Measurements from ENCODE around the gene CEP250.
A peak's percentile ranks its signal among the peaks of the same experiment; 100 is the strongest.

The CEP250 gene

DNA sequence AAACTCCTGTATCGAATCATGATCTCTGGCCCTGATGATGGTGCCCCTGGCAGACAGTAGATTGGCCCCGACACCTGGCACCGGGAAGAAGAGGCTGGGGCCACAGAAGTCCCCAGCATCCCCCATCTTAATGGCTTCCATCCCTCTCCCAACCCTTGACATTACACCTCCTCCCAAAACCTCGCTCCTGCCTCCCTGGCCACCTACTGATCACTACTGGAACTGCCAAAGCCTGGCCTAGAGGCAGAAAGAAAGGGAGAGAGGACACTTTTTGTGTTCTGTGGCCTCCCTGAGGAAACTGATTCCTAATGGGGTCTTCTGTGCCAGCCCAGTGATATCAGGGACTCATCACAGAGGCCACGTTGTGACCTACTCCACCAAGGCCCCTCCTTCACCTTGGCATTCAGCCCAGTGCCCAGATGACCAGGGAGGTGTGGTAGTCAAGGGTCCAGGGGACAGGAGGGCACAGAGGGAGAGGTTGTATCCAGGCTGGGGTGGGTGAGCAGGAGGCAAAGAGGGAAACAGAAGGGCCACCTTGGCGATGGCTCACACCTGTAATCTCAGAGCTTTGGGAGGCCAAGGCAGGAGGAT, 68.0 kb downstream of the CEP250 start:
- TF ChIP-seq ZNF561 (tag by site-specific recombination; IDR thresholded peaks at IDR 0.05; ENCODE audit: borderline replicate concordance) = no peak
- 0 out of 2 replicates have a peak, but pooled peaks have one; percentile 28 for TF ChIP-seq ZNF654 (tag by site-specific recombination; IDR thresholded peaks at IDR 0.05; ENCODE audit: low read depth)
- 0 out of 2 replicates have a peak, but pooled peaks have one; percentile 35 for TF ChIP-seq HOXC10 (CRISPR knock-in tag; IDR thresholded peaks at IDR 0.05)
- 0 out of 2 replicates have a peak, but pooled peaks have one; percentile 28 for TF ChIP-seq YY1 (tag by site-specific recombination; IDR thresholded peaks at IDR 0.05)
- no peak for TF ChIP-seq WT1 (tag by site-specific recombination; IDR thresholded peaks at IDR 0.05)
- TF ChIP-seq GLI2 (tag by site-specific recombination; IDR thresholded peaks at IDR 0.05; ENCODE audit: borderline replicate concordance, low read depth) = no peak
- H3K9me3 ChIP-seq (ENCODE audit: control insufficient read depth, insufficient read depth, low read depth, low read length) = no peaks in the 10 kb centered on the region
- CTCF ChIA-PET = interaction anchor here (0.7 to 0.9 kb wide), 2 partner anchors 11 to 27 kb away, joined by 3 read pairs; no protein-coding TSS in a partner anchor
- H3K4me1 ChIP-seq (ENCODE audit: control insufficient read depth, insufficient read depth, low read length) = no peaks in the 10 kb centered on the region
- H3K27ac ChIP-seq (ENCODE audit: extremely low read depth, low read depth, low read length) = no peak overlapping the region
- no peak overlapping the region for H3K4me3 ChIP-seq (ENCODE audit: low read depth, low read length)
- no peaks in the 10 kb centered on the region for H3K36me3 ChIP-seq (ENCODE audit: control insufficient read depth in 2 of 2, insufficient read depth in 1 of 2, low read length in 2 of 2)
- POLR2A ChIA-PET = no interaction called here

- Histone ChIP-seq H3K9me3 (ENCODE audit: control insufficient read depth, insufficient read depth, low read depth, low read length) (no peaks in the 10 kb centered on the region), H3K27ac (ENCODE audit: extremely low read depth, low read depth, low read length) (no peak overlapping the region), H3K36me3 (ENCODE audit: control insufficient read depth in 2 of 2, insufficient read depth in 1 of 2, low read length in 2 of 2) (no peaks in the 10 kb centered on the region), H3K4me3 (ENCODE audit: low read depth, low read length) (no peak overlapping the region), H3K4me1 (ENCODE audit: control insufficient read depth, insufficient read depth, low read length) (no peaks in the 10 kb centered on the region)
- TF ChIP-seq PRDM2 (tag by site-specific recombination; IDR thresholded peaks at IDR 0.05; ENCODE audit: borderline replicate concordance) (no peak), KLF16 (tag by site-specific recombination; IDR thresholded peaks at IDR 0.05) (no peak), HOXD13 (CRISPR knock-in tag; IDR thresholded peaks at IDR 0.05; ENCODE audit: borderline replicate concordance) (no peak)
- POLR2A ChIA-PET = no interaction called here
- CTCF ChIA-PET = interaction anchor here (0.7 kb wide), 1 partner anchor 27 kb away, joined by 5 read pairs; no protein-coding TSS in a partner anchor
Measured at GRCh38 chr20:35525639-35526038, 70.2 kb downstream of the CEP250 start.

- Histone ChIP-seq H3K4me1 (ENCODE audit: control insufficient read depth, insufficient read depth, low read length) (no peaks in the 10 kb centered on the region), H3K4me3 (ENCODE audit: low read depth, low read length) (no peak overlapping the region), H3K36me3 (ENCODE audit: control insufficient read depth in 2 of 2, insufficient read depth in 1 of 2, low read length in 2 of 2) (no peaks in the 10 kb centered on the region), H3K9me3 (ENCODE audit: control insufficient read depth, insufficient read depth, low read depth, low read length) (no peaks in the 10 kb centered on the region), H3K27ac (ENCODE audit: extremely low read depth, low read depth, low read length) (no peak overlapping the region)
- POLR2A ChIA-PET = no interaction called here
- CTCF ChIA-PET = interaction anchor here (0.7 kb wide), 1 partner anchor 220 kb away, joined by 3 read pairs; no protein-coding TSS in a partner anchor
- no peak for TF ChIP-seq ZBTB7A (tag by site-specific recombination; IDR thresholded peaks at IDR 0.05; ENCODE audit: low read depth)
- TF ChIP-seq IKZF3 (tag by site-specific recombination; IDR thresholded peaks at IDR 0.05) = no peak
- TF ChIP-seq, protein P1, sequence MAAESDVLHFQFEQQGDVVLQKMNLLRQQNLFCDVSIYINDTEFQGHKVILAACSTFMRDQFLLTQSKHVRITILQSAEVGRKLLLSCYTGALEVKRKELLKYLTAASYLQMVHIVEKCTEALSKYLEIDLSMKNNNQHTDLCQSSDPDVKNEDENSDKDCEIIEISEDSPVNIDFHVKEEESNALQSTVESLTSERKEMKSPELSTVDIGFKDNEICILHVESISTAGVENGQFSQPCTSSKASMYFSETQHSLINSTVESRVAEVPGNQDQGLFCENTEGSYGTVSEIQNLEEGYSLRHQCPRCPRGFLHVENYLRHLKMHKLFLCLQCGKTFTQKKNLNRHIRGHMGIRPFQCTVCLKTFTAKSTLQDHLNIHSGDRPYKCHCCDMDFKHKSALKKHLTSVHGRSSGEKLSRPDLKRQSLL (tag by site-specific recombination; IDR thresholded peaks at IDR 0.05) = no peak
- TF ChIP-seq INSM2 (tag by site-specific recombination; IDR thresholded peaks at IDR 0.05) = no peak
- TF ChIP-seq ZSCAN18 (tag by site-specific recombination; IDR thresholded peaks at IDR 0.05) = no peak
- no peak for TF ChIP-seq PRDM10 (tag by site-specific recombination; IDR thresholded peaks at IDR 0.05)
Measured at GRCh38 chr20:35527122-35527769, 71.8 kb downstream of the CEP250 start.

All from HEK293 (cell line).